NK-92 treated with Interleukin-12 subunit alpha and Interleukin-12 subunit beta, amount 100 ng/mL, for 24 hours (cell line): Measurements from ENCODE around the gene RBAK.
"Not testable (repeated sequence)": the region's sequence is repeated elsewhere in the genome, so short reads cannot be mapped to it uniquely, and the experiment has no call there.

Experiments used
- DNase-seq: peaks from one replicate; lab custom pipeline; 2025; lab: John Stamatoyannopoulos, UW

Gene RBAK

DNA sequence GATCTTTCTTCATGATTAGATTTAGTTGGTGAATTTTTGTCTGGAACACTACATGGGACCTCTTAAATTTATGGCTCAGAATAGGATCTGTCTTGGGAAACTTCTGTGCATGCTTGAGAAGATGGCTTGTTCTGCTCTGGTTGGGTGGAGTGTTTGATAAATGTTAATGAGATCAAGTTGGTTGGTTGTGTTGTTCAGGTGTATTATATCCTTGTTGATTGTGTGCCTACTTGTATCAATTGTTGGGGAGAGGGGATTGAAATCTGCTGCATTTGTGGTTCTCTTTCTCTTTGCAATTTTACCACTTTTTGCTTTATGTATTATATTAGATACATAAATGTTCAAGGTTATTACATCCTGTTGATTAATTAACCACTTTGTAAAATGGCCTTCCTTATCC is 6.1 kb downstream of the RBAK start:
- DNase-seq = not testable (repeated sequence)

DNA sequence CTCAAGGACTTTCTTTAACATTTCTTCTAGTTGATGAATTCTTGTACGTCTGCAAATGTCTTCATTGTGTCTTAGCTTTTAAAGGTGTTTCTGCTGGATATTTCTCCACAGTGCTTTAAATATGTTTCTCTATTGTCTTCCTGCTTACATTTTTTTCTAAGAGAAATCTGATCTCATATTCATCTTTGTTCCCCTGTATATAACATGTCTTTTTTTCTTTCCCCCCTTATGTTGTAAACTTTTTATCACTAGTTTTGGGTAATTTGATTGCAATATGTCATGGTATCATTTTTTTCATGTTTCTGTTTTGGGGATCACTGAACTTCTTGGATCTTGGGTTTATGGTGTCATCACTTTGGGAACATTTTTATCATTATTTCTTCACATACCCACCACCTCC is 7.5 kb downstream of the RBAK start:
- DNase-seq = no peak

DNA sequence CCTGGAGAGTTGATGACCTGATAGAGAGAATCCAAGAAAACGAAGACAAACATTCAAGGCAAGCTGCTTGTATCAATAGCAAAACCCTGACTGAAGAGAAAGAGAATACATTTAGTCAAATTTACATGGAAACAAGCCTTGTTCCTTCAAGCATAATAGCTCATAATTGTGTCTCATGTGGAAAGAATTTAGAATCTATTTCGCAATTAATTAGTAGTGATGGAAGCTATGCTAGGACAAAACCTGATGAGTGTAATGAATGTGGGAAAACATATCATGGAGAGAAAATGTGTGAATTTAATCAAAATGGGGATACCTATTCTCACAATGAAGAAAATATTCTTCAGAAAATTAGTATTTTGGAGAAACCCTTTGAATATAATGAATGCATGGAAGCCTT is 18.0 kb downstream of the RBAK start:
- DNase-seq = no peak

DNA sequence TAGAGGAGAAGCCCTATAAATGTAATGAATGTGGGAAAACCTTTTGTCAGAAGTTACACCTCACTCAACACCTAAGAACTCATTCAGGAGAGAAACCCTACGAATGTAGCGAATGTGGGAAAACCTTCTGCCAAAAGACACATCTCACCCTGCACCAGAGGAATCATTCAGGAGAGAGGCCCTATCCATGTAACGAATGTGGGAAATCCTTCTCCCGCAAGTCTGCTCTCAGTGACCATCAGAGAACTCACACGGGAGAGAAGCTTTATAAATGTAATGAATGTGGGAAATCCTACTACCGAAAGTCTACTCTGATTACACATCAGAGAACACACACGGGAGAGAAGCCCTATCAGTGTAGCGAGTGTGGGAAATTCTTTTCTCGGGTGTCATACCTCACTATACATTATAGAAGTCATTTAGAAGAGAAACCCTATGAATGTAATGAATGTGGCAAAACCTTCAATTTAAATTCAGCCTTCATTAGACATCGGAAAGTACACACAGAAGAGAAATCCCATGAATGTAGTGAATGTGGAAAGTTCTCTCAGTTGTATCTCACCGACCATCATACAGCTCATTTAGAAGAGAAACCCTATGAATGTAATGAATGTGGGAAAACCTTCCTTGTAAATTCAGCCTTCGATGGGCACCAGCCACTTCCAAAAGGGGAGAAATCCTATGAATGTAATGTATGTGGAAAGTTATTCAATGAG is 18.9 kb downstream of the RBAK start:
- no peak for DNase-seq

DNA sequence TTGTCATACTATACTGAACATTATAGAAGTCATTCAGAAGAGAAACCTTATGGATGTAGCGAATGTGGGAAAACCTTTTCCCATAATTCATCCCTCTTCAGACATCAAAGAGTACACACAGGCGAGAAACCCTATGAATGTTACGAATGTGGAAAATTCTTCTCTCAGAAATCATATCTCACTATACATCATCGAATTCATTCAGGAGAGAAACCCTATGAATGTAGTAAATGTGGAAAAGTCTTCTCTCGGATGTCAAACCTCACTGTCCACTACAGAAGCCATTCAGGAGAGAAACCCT is 19.4 kb downstream of the RBAK start:
- DNase-seq = no peak

DNA sequence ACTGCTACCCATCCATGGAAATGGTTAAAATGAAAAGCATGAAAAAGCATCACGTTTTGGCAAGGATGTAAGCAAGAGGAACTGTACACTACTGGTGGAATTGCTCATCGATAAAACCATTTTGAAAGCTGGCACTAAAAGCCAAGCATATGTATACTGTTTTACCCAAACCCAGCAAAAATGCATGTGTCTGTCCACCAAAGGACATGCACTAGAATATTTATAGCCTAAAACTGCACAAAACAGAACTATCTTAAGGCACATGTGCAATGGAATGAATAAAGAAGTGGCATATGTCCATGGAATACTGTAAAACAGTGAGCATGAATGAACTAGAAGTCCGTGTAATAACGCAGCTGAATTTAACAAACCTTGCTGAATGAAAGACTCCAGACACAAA is 22.9 kb downstream of the RBAK start:
- DNase-seq = no peak

DNA sequence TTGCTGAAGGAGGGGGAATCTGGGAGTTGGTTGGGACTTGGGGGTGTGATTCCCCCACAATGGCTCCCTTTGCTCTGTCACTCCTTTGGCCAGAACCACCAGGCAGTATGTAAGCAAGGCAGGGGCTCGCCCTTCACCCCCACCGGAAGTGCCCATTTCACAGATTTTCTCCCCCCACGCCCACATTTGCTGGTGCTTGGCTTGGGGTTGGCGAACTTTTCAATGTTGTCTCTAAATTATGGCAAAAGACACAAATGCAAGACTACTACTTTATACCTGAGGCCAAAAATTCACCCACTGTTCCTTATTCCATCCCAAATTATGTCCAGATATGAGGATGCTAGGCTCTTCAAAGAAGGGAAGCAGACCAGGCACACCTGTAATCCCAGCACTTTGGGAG is 24.5 kb downstream of the RBAK start:
- DNase-seq = no peak

DNA sequence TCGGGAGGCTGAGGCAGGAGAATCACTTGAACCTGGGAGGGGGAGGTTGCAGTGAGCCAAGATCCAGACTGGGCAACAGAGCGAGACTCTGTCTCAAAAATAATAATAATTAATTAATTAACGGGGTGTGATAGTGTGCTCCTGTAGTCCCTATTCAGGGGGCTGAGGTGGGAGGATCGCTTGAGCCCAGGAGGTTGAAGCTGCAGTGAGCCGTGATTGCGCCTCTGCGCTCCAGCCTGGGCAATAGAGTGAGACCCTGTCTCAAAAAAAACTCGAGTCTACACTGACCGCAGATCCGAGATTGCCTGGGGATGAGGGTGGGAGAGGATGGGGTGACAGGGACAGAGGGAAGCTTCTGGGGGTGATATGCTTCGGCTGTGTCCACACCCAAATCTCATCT is 29.5 kb downstream of the RBAK start:
- not testable (repeated sequence) for DNase-seq

DNA sequence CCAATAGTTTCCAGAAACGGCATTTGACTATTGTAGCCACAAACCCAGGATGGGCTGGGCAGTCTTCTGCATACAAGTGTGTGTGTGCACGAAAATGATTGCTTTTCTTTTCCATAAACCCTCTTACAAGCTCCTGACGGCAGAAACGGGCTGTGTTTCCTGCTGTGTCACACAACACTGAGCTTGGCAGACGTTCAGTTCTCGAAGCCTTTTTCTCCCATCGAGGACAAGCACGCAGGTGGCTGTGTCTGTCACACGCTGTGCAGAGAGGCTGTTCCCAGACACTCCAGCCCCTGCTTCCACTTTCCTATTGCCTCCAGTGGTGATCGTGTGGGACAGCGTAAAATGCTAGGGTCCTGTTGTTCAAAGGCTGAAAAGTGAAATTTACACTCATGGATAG is 32.1 kb downstream of the RBAK start:
- no peak for DNase-seq

DNA sequence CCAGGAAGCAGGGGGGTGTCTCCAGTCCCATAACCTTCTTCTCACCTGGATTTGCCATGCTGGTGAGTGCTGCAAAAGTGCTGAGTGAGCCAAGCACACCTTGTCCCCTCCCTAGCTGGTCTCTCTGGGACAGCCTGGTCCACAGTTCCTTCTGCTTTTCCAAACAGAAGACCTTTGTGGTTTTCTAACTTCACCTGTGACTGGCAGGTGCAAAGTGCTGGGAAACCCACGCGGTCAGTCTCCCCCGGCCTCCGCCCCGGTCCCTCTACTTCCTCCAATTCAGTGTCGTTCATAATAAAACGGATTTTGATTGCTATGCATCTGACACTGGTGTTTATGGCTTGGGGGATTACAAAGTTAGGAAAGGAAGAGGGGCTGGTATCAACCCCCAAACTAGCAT is 37.1 kb downstream of the RBAK start:
- DNase-seq = no peak

DNA sequence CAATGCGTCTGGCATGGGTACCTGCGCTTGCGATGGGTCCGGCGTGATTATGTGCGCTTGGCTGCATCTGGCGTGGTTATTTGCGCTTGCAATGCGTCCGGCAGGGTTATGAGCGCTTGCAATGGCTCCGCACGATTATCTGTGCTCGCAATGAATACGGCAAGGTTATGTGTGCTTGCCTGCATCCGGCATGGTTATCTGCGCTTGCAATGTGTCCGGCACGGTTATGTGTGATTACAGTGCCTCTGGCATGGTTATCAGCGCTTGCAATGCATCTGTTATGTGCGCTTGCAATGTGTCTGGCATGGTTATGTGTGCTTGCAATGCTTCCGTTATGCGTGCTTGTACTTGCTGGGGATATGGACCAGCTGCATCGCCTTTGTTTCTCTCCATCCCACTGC is 37.7 kb downstream of the RBAK start:
- no peak for DNase-seq

DNA sequence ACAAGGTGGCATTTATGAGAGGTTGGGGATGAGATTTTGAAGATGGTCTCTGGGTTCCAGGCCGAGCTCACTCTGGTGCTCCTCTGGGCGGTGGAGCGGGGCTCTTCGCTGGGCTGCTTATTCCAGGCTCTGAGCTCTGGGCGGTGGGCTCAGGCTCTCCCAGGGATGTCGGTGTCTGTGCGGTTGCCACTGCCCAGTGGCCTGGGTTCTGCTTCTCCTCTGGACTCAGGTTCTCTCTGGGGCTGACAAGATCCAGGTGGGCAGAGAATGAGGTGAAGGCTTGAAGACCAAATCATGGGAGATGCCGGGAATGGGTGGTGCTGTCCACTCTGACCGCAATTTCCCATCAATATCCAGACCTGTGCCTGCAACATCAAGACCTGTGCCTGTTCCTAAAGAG is 40.6 kb downstream of the RBAK start:
- DNase-seq = no peak

DNA sequence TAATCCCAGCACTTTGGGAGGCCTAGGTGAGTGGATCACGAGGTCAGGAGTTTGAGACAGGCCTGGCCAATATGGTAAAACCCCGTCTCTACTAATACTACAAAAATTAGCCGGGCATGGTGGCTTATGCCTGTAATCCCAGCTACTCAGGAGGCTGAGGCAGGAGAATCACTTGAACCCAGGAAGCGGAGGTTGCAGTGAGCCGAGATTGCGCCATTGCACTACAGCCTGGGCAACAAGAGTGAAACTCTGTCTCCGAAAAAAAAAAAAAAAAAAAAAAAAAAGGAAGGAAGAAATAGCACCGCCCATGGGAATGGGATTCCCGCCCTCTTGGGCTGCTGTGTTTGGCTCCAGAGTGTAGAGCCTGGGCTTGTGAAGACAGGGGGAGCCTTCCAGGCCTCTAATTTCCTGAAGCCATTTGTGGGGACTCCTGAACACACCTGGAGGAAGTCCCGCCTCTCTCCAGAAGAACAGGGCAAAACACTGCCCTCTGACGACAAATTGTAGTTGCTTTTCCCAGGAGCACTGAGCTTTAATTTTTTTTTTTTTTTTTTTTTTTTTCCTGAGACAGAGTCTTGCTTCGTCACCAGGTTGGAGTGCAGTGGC is 42.7 kb downstream of the RBAK start:
- not testable (repeated sequence) for DNase-seq

DNA sequence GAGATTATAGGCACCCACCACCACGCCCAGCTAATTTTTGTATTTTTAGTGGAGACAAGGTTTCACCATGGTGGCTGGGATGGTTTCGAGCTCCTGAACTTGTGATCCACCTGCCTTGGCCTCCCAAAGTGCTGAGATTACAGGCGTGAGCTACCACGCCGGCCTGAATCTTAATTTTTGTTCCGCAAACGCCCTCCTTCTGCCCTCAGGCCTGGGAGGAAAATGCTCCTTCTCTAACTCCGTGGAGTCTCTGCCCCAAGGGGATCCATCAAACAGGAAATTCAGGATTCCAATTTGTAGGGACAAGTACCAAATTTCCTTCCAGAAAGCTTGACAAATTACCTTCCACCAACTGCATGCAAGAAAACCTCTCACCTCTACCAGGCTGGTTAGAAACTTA is 43.2 kb downstream of the RBAK start:
- no peak for DNase-seq

DNA sequence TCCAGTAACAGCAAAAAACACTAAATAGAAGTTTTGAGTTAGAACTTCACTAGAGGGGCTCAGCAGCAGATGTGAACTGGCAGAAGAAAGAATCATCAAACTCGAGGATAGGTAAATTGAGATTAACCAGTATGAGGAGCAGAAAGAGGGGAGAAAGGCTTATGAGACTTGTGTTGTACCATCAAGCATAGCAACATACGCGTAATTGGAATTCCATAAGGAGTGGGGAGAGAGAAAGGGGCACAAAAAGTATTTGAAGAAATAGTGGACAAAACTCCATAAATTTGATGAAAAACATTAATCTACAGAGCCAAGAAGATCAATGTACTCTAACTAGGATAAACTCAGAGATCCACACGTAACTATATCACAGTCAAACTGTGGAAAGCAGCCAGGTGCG is 48.3 kb downstream of the RBAK start:
- no peak for DNase-seq

DNA sequence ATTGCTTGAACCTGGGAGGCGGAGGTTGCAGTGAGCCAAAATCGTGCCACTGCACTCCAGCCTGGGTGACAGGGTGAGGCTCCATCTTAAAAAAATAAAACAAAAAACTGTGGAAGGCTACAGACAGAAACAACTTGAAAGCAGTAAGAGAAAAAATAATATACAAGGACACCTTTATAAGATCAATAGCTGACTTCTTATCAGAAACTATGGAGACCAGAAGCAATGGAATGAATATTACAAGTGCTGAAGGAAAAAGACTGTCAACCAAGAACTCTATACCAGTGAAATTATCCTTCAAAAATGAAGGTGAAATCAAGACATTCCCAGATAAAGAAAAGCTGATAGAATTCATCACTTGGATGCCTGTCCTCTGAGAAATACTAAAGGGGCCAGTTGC is 49.0 kb downstream of the RBAK start:
- no peak for DNase-seq

DNA sequence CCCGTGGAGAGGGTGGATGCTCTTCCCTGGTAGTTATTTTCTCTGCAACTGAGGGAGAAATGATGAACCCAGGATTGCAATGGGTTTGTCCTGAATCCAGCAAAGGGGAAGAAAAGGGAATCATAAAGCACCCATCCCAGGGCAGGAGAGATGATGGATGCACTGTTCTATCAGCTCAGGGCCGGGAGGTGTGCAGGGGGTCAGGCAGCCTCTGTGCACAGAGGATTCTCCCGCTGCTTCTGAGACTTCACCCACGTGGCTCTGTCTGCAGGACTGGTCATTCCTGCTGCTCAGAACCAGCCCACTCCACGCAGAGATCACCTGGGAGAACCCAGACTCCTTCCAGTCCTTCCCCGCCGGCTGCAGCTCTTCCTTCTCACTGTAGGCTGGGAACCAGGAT is 70.7 kb downstream of the RBAK start:
- DNase-seq = no peak

DNA sequence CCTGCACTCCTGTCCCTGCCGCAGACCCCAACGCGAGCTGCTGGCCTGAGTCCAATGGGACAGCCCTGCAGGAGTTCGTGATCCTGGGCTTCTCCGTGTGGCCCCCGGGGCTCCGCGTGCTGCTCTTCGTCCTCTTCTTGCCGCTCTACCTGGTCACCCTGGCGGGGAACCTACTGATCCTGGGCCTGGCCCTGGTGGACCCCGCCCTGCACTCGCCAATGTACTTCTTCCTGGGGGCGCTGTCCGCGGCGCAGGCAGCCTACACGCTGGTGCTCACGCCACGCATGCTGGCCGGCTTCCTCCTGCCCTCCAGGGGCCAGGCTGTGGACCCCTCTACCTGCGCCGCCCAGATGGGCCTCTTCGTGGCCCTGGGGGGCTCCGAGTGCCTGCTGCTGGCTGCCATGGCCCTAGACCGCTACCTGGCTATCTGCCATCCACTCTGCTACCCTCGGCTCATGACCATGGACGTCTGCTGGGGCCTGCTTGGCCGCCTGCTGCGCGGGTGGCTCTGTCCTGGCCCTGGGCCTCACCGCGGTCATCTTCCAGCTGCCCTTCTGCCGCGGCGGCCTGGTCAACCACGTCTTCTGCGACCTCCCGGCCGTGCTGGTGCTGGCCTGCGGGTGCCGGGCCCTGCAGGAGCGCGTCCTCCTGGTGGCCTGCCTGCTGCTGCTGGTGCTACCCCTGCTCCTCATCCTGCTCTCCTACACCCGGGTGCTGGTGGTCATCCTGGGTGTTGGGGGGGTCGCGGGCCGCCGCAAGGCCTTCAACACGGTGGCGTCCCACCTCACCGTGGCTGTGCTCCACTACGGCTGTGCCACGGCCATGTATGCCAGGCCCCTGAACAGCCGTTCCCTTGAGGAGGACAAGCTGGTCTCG is 71.7 kb downstream of the RBAK start:
- no peak for DNase-seq
